Heart left ventricle (tissue), 13 donors: Measurements from ENCODE around the gene OR2A2.

Experiments
- CTCF ChIP-seq, 12 donors: fragments of 200-600 bp; sonication (generic) in 4 of 12; IDR thresholded peaks; one replicate each; pipeline versions ENCODE4 v1.5.0 to v1.8.0; 2018 to 2022; ENCODE audit warnings: antibody characterized with exemption in 12 of 12, mild to moderate bottlenecking in 5 of 12
- POLR2A ChIP-seq, 2 donors: fragments of 450-650 bp; IDR thresholded peaks; one replicate each; pipeline ENCODE4 v1.6.1; 2017; ENCODE audit warnings: antibody characterized with exemption in 2 of 2, mild to moderate bottlenecking in 2 of 2, moderate library complexity in 2 of 2
- donor health status: ischemic (EF 13 %, LVEDD 7.1; RV severe dilation, severe dysfunction).
- donor health status: DM: no; HTN: yes; CAD: no.
- donor health status: DM: no; HTN: no; CAD: no.
- donor health status: ischemic (EF 25% LVEDD 6.9; RV normal size, moderate dysfunction).
- donor health status: ischemic (EF 25% LVEDD 5.7; RV mildly dilated, moderate dysfunction).
- donor health status: ischemic (EF 35%, LVEDD 5.7; RV mildly dilated, moderate dysfunction).
- donor health status: nonischemic (EF 11% LVEDD 7.7; RV severe dilation, severe dysfunction).
- donor health status: DM: yes; HTN: yes; CAD: no.
- donor health status: PGD.
- donor health status: ischemic (EF 29% LVEDD 5.4; RV normal size, mild dysfunction).
- donor health status: nonischemic (EF 23%, LVEDD 6.1; RV moderate dilation, normal function).

- no peak for TF ChIP-seq CTCF (IDR thresholded peaks at IDR 0.05)
- TF ChIP-seq POLR2A (IDR thresholded peaks at IDR 0.05) = no peak
Observed at GRCh38 chr7:144142187-144142586, 32.8 kb downstream of the OR2A2 start.
